ENCODE data around the gene AGPAT3. TPM values are rescaled to one million over a fixed set of nuclear protein-coding genes. Genes with fewer than 3 reads are reported as not detected.

The AGPAT3 gene
- total and polyA plus RNA-seq, 7 donors, result 14.4 to 48.5 (median 20.3) TPM

GRCh38 chr21:43986544-43987451 lies 121.8 kb downstream of the AGPAT3 start:
- intact Hi-C loops (cut with DNase I), result no loop called here
- Histone ChIP-seq H3K4me1 (no peaks in the 10 kb centered on the region), H3K4me3 (no peak overlapping the region), H3K9me3 (no peaks in the 10 kb centered on the region), H3K36me3 (peaks cover under 1 to 23% (median 8%) of the 10 kb centered on the region in 4 donors), H3K27me3 (no peaks in the 10 kb centered on the region), H3K27ac (no peak overlapping the region)
- DNase-seq, result no peak
- TF ChIP-seq CTCF (IDR thresholded peaks at IDR 0.05), result no peak
- TF ChIP-seq POLR2A (IDR thresholded peaks at IDR 0.05), result no peak
- no peak for TF ChIP-seq POLR2AphosphoS5 (IDR thresholded peaks at IDR 0.05)
- 58 to 78% methylated on average over 22 of the region's 22 CpGs for WGBS, 2 donors

- Histone ChIP-seq H3K27ac (no peak overlapping the region), H3K9me3 (no peaks in the 10 kb centered on the region), H3K4me3 (no peak overlapping the region), H3K4me1 (no peaks in the 10 kb centered on the region), H3K36me3 (peaks cover 0 to 16% (median 1%) of the 10 kb centered on the region in 4 donors), H3K27me3 (no peaks in the 10 kb centered on the region)
- DNase-seq, result no peak
- intact Hi-C loops (cut with DNase I), result no loop called here
- TF ChIP-seq POLR2AphosphoS5 (IDR thresholded peaks at IDR 0.05) (no peak), EP300 (IDR thresholded peaks at IDR 0.05) (no peak), CTCF (IDR thresholded peaks at IDR 0.05) (no peak), POLR2A (IDR thresholded peaks at IDR 0.05) (no peak)
- 52 to 82% methylated on average over 6 of the region's 6 CpGs for WGBS, 2 donors
These were observed 122.5 kb downstream of the AGPAT3 start for GRCh38 chr21:43987509-43987908.

- Histone ChIP-seq H3K4me3 (no peak overlapping the region), H3K27me3 (no peaks in the 10 kb centered on the region), H3K9me3 (no peaks in the 10 kb centered on the region), H3K27ac (no peak overlapping the region), H3K4me1 (no peaks in the 10 kb centered on the region), H3K36me3 (peaks cover 0 to 11% (median 0%) of the 10 kb centered on the region in 4 donors)
- intact Hi-C loops (cut with DNase I), result no loop called here
- TF ChIP-seq CTCF (IDR thresholded peaks at IDR 0.05) (no peak), POLR2A (IDR thresholded peaks at IDR 0.05) (no peak), EP300 (IDR thresholded peaks at IDR 0.05) (no peak), POLR2AphosphoS5 (IDR thresholded peaks at IDR 0.05) (no peak)
- WGBS, 2 donors, result 65 to 88% methylated on average over 9 of the region's 9 CpGs
- DNase-seq, result no peak
These were observed 123.0 kb downstream of the AGPAT3 start for GRCh38 chr21:43988016-43988415.

- peaks cover 0 to 5% (median 0%) of the 10 kb centered on the region in 4 donors for H3K36me3 ChIP-seq
- no peak for TF ChIP-seq CTCF (IDR thresholded peaks at IDR 0.05)
- no peak for TF ChIP-seq POLR2A (IDR thresholded peaks at IDR 0.05)
- TF ChIP-seq EP300 (IDR thresholded peaks at IDR 0.05), result no peak
- TF ChIP-seq POLR2AphosphoS5 (IDR thresholded peaks at IDR 0.05), result no peak
- DNase-seq, result no peak
- no peak overlapping the region for H3K27ac ChIP-seq
- 77 to 87% methylated on average over 23 of the region's 23 CpGs for WGBS, 2 donors
- H3K4me1 ChIP-seq, result no peaks in the 10 kb centered on the region
- H3K9me3 ChIP-seq, result no peaks in the 10 kb centered on the region
- no peaks in the 10 kb centered on the region for H3K27me3 ChIP-seq
- intact Hi-C loops (cut with DNase I), result no loop called here
- H3K4me3 ChIP-seq, result no peak overlapping the region
These were observed 123.6 kb downstream of the AGPAT3 start for GRCh38 chr21:43988506-43989230.
